Liver (tissue), 9 donors: ENCODE results near the gene TRIM72. TPM values are rescaled to one million over a fixed set of nuclear protein-coding genes. Genes with fewer than 3 reads are reported as not detected.

Source experiments
- DNase-seq: peaks from one replicate; pipeline ENCODE4 v3.0.0-alpha.2; 2017; ENCODE audit warnings: low spot score
- H3K27ac ChIP-seq, 2 donors: one replicate each; pipeline ENCODE4 v1.7.0; 2013; ENCODE audit warnings: inconsistent platforms in 2 of 2, low read length in 2 of 2, control low read depth in 1 of 2, low read depth in 1 of 2, mild to moderate bottlenecking in 1 of 2
- H3K27me3 ChIP-seq, 4 donors: one replicate each; pipeline versions ENCODE4 v1.6.1 to v1.7.0; 2013; ENCODE audit warnings: low read length in 3 of 4, inconsistent platforms in 1 of 4, mild to moderate bottlenecking in 1 of 4, moderate library complexity in 1 of 4; ENCODE audit not compliant: control insufficient read depth in 4 of 4, insufficient read depth in 4 of 4
- H3K36me3 ChIP-seq, 4 donors: one replicate each; pipeline versions ENCODE4 v1.6.1 to v1.7.0; 2013; ENCODE audit warnings: low read length in 3 of 4, mild to moderate bottlenecking in 3 of 4, low read depth in 1 of 4, moderate library complexity in 1 of 4; ENCODE audit not compliant: control insufficient read depth in 4 of 4, insufficient read depth in 3 of 4
- H3K4me1 ChIP-seq, 4 donors: one replicate each; pipeline versions ENCODE4 v1.6.1 to v1.7.0; 2013; ENCODE audit warnings: low read length in 3 of 4, mild to moderate bottlenecking in 3 of 4, moderate library complexity in 1 of 4; ENCODE audit not compliant: control insufficient read depth in 4 of 4, insufficient read depth in 4 of 4
- H3K4me3 ChIP-seq, 3 donors: one replicate each; pipeline versions ENCODE4 v1.6.1 to v1.7.0; 2013; ENCODE audit warnings: low read length in 3 of 3, control low read depth in 1 of 3, low read depth in 1 of 3, mild to moderate bottlenecking in 1 of 3
- H3K9ac ChIP-seq, 2 donors: one replicate each; pipeline ENCODE4 v1.7.0; 2013; ENCODE audit warnings: low read length in 2 of 2, mild to moderate bottlenecking in 2 of 2, moderate library complexity in 2 of 2, control low read depth in 1 of 2, low read depth in 1 of 2
- H3K9me3 ChIP-seq, 4 donors: one replicate each; pipeline versions ENCODE4 v1.6.1 to v1.7.0; 2013; ENCODE audit warnings: low read length in 3 of 4; ENCODE audit not compliant: control insufficient read depth in 4 of 4
- EGR1 ChIP-seq, 2 donors: IDR thresholded peaks; 2 replicates each; pipeline ENCODE4 v1.6.1; 2016 to 2018; ENCODE audit warnings: antibody characterized with exemption in 2 of 2, low read depth in 2 of 2
- FOXA1 ChIP-seq: IDR thresholded peaks from 2 replicates; pipeline ENCODE4 v1.6.1; 2016; ENCODE audit warnings: antibody characterized with exemption
- FOXA2 ChIP-seq: IDR thresholded peaks from 2 replicates; pipeline ENCODE4 v1.6.1; 2016; ENCODE audit warnings: antibody characterized with exemption
- GABPA ChIP-seq, 2 donors: IDR thresholded peaks in 1 of 2; conservative IDR thresholded peaks in 1 of 2; 2 replicates each; pipeline ENCODE4 v1.6.1; 2016; ENCODE audit warnings: antibody characterized with exemption in 2 of 2, mild to moderate bottlenecking in 1 of 2, moderate library complexity in 1 of 2
- HNF4A ChIP-seq, 2 donors: conservative IDR thresholded peaks; 2 replicates each; pipeline ENCODE4 v1.6.1; 2016; ENCODE audit warnings: antibody characterized with exemption in 2 of 2, mild to moderate bottlenecking in 2 of 2
- HNF4G ChIP-seq: IDR thresholded peaks from 2 replicates; pipeline ENCODE4 v1.6.1; 2016; ENCODE audit warnings: antibody characterized with exemption
- JUND ChIP-seq, 2 donors: IDR thresholded peaks; 2 replicates each; pipeline ENCODE4 v1.6.1; 2016; ENCODE audit warnings: antibody characterized with exemption in 2 of 2
- NR2F2 ChIP-seq: IDR thresholded peaks from 2 replicates; pipeline ENCODE4 v1.6.1; 2016; ENCODE audit warnings: antibody characterized with exemption
- RAD21 ChIP-seq, 2 donors: IDR thresholded peaks; 2 replicates each; pipeline ENCODE4 v1.6.1; 2016; ENCODE audit warnings: antibody characterized with exemption in 2 of 2, mild to moderate bottlenecking in 2 of 2
- RXRA ChIP-seq, 2 donors: IDR thresholded peaks; 2 replicates each; pipeline ENCODE4 v1.6.1; 2017 to 2018; ENCODE audit warnings: antibody characterized with exemption in 2 of 2, mild to moderate bottlenecking in 1 of 2
- SP1 ChIP-seq: IDR thresholded peaks from 2 replicates; pipeline ENCODE4 v1.6.1; 2018; ENCODE audit warnings: antibody characterized with exemption, mild to moderate bottlenecking
- TAF1 ChIP-seq: conservative IDR thresholded peaks from 2 replicates; pipeline ENCODE4 v1.6.1; 2016; ENCODE audit warnings: antibody characterized with exemption, mild to moderate bottlenecking
- YY1 ChIP-seq: IDR thresholded peaks from 2 replicates; pipeline ENCODE4 v1.6.1; 2016; ENCODE audit warnings: antibody characterized with exemption, mild to moderate bottlenecking
- WGBS: extraction: QIAGEN DNeasy Blood & Tissue Kit; methylation state at CpG from one replicate; pipeline ENCODE4 v1.1.7; 2013; 5-methylcytosine and 5-hydroxymethylcytosine counted together
- polyA plus RNA-seq, 2 donors: library from polyadenylated mRNA; stranded (reverse) in 1 of 2; unstranded in 1 of 2; fragments of 200-250 nt in 1 of 2; fragments of >200 nt in 1 of 2; fragmentation: Nextera tagmentation in 1 of 2; extraction: Ambion mirVana in 1 of 2; gene quantifications; one replicate each; pipeline versions ENCODE4 v1.2.1 to v1.2.3, GENCODE V29; 2013 to 2015
- total RNA-seq, 2 donors: library from RNA; depleted of rRNA; stranded (reverse); fragments of >200 nt; gene quantifications; one replicate each; pipeline ENCODE4 v1.2.3, GENCODE V29; 2014
- TF ChIP-seq, protein P1 (sequence below): IDR thresholded peaks from 2 replicates; pipeline ENCODE4 v1.6.1; 2016; ENCODE audit warnings: antibody characterized with exemption
- TF ChIP-seq, protein P2 (sequence below): IDR thresholded peaks from 2 replicates; pipeline ENCODE4 v1.6.1; 2016; ENCODE audit warnings: antibody characterized with exemption, mild to moderate bottlenecking
- TF ChIP-seq, protein P3 (sequence below): IDR thresholded peaks from 2 replicates; pipeline ENCODE4 v1.6.1; 2016; ENCODE audit warnings: antibody characterized with exemption
- donor health status: healthy.
- donor health status: healthy.
- donor health status: healthy.
- donor health status: healthy.
- donor health status: healthy.

TRIM72 gene
- total and polyA plus RNA-seq, 4 donors, result under 0.01 to 0.10 (median 0.02) TPM; not detected in 1

DNA sequence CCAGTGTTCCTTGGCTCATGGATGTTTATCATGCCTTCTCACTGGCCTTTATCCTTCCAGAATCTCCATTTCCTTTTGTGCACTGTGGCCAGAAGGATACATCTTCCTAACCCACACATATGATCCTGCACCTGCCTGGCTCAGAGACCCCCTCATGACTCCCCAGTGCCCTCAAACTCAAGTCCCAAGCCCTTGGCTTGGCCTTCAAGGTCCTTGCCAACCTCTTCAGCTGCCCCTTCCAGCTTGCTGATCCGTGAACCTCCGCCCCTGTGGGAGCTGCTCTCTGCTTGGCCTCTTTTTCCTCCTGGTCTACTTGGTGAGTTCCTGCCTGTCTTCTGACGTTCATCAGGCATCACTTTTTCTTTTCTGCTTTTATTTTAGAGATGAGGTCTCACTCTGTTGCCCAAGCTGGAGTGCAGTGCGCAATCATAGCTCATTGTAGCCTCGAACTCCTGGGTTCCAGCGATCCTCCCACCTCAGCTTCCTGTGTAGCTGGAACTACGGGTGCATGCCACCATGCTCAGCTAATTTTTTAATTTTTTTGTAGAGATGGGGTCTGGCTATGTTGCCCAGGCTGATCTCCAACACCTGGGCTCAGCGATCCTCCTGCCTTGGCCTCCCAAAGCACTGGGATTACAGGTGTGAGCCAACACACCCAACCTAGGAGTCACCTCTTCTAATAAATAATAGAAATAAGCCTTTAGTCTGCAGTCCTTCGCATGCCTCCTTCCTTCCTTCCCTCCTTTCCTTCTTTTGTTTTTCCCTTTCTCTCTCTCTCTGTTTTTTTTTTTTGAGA, 8.8 kb upstream of the TRIM72 start:
- TF ChIP-seq, protein P1, sequence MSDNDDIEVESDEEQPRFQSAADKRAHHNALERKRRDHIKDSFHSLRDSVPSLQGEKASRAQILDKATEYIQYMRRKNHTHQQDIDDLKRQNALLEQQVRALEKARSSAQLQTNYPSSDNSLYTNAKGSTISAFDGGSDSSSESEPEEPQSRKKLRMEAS, result no peak
- no peak for TF ChIP-seq FOXA1
- TF ChIP-seq HNF4G, result no peak
- TF ChIP-seq TAF1, result no peak
- TF ChIP-seq JUND (IDR thresholded peaks at IDR 0.05), result no peak
- TF ChIP-seq, protein P2, sequence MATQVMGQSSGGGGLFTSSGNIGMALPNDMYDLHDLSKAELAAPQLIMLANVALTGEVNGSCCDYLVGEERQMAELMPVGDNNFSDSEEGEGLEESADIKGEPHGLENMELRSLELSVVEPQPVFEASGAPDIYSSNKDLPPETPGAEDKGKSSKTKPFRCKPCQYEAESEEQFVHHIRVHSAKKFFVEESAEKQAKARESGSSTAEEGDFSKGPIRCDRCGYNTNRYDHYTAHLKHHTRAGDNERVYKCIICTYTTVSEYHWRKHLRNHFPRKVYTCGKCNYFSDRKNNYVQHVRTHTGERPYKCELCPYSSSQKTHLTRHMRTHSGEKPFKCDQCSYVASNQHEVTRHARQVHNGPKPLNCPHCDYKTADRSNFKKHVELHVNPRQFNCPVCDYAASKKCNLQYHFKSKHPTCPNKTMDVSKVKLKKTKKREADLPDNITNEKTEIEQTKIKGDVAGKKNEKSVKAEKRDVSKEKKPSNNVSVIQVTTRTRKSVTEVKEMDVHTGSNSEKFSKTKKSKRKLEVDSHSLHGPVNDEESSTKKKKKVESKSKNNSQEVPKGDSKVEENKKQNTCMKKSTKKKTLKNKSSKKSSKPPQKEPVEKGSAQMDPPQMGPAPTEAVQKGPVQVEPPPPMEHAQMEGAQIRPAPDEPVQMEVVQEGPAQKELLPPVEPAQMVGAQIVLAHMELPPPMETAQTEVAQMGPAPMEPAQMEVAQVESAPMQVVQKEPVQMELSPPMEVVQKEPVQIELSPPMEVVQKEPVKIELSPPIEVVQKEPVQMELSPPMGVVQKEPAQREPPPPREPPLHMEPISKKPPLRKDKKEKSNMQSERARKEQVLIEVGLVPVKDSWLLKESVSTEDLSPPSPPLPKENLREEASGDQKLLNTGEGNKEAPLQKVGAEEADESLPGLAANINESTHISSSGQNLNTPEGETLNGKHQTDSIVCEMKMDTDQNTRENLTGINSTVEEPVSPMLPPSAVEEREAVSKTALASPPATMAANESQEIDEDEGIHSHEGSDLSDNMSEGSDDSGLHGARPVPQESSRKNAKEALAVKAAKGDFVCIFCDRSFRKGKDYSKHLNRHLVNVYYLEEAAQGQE, result no peak
- no peak for TF ChIP-seq SP1
- no peak for TF ChIP-seq YY1
- no peak for TF ChIP-seq RAD21 (IDR thresholded peaks at IDR 0.05)
- TF ChIP-seq FOXA2, result no peak
- TF ChIP-seq GABPA (IDR thresholded peaks at IDR 0.05 in 1 of 2, conservative IDR thresholded peaks at IDR 0.05 in 1 of 2), result no peak
- no peak for TF ChIP-seq RXRA (IDR thresholded peaks at IDR 0.05)
- Histone ChIP-seq H3K27ac (no peak overlapping the region), H3K27me3 (no peaks in the 10 kb centered on the region), H3K4me1 (peaks cover 0 to 21% (median 12%) of the 10 kb centered on the region in 4 donors), H3K9ac (no peak overlapping the region), H3K4me3 (no peak overlapping the region), H3K36me3 (no peaks in the 10 kb centered on the region), H3K9me3 (no peaks in the 10 kb centered on the region)
- WGBS, result 82% methylated on average over 9 of the region's 9 CpGs
- DNase-seq, result no peak

DNA sequence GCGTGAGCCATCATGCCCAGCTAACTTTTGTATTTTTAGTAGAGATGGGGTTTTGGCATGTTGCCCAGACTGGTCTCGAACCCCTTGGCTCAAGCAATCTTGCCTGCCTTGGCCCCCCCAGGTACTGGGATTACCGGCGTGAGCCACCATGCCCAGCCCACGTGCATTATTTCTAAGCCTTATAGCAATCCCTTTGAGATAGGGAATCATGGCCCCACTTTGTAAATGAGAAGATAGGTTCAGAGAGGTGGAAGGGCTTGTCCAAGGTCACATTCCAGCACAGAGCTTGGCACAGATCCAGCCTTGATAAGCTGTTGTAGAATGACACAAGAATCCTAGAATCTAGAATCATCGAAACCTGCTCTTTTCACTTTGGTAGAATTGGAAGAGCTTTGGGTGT, 7.1 kb upstream of the TRIM72 start:
- Histone ChIP-seq H3K36me3 (no peaks in the 10 kb centered on the region), H3K9me3 (no peaks in the 10 kb centered on the region), H3K4me3 (no peak overlapping the region), H3K4me1 (peaks cover 0 to 10% (median 6%) of the 10 kb centered on the region in 4 donors), H3K27me3 (no peaks in the 10 kb centered on the region), H3K27ac (no peak overlapping the region), H3K9ac (no peak overlapping the region)
- WGBS, result 57% methylated on average over 6 of the region's 6 CpGs
- no peak for TF ChIP-seq RAD21 (IDR thresholded peaks at IDR 0.05)
- TF ChIP-seq, protein P3, sequence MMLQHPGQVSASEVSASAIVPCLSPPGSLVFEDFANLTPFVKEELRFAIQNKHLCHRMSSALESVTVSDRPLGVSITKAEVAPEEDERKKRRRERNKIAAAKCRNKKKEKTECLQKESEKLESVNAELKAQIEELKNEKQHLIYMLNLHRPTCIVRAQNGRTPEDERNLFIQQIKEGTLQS, result no peak
- no peak for TF ChIP-seq EGR1 (IDR thresholded peaks at IDR 0.05; ENCODE audit: low read depth in 2 of 2)
- TF ChIP-seq, protein P2, result no peak
- TF ChIP-seq FOXA2, result no peak
- TF ChIP-seq JUND (IDR thresholded peaks at IDR 0.05), result no peak
- TF ChIP-seq RXRA (IDR thresholded peaks at IDR 0.05), result no peak
- TF ChIP-seq GABPA (IDR thresholded peaks at IDR 0.05 in 1 of 2, conservative IDR thresholded peaks at IDR 0.05 in 1 of 2), result no peak
- no peak for TF ChIP-seq NR2F2
- no peak for TF ChIP-seq YY1
- TF ChIP-seq SP1, result no peak
- TF ChIP-seq TAF1, result no peak
- TF ChIP-seq, protein P1, result no peak
- no peak for TF ChIP-seq HNF4A (conservative IDR thresholded peaks at IDR 0.05)
- DNase-seq, result no peak
